Activated T-cell treated with anti-CD3 and anti-CD28 coated beads, Interleukin-2, amount 50 U/mL, for 24 hours (primary cell): ENCODE measurements around the gene CEACAM21.

ENCODE experiments used
- DNase-seq: peaks from one replicate; pipeline ENCODE4 v3.0.0-alpha.2; 2020
- H3K27ac Mint-ChIP-seq: 2 replicates; pipeline ENCODE4 v1.8.0; 2020; ENCODE audit warnings: mild to moderate bottlenecking, mixed read lengths
- H3K27me3 Mint-ChIP-seq: 2 replicates; pipeline ENCODE4 v1.8.0; 2020; ENCODE audit warnings: mixed read lengths
- H3K36me3 Mint-ChIP-seq: 2 replicates; pipeline ENCODE4 v1.8.0; 2020; ENCODE audit warnings: low read depth, mixed read lengths
- H3K4me1 Mint-ChIP-seq: 2 replicates; pipeline ENCODE4 v1.8.0; 2020; ENCODE audit warnings: low read depth, mixed read lengths
- H3K4me3 Mint-ChIP-seq: 2 replicates; pipeline ENCODE4 v1.8.0; 2020; ENCODE audit warnings: mild to moderate bottlenecking, moderate library complexity, mixed read lengths
- H3K9me3 Mint-ChIP-seq: 2 replicates; pipeline ENCODE4 v1.8.0; 2020; ENCODE audit warnings: mixed read lengths

Gene CEACAM21

DNA sequence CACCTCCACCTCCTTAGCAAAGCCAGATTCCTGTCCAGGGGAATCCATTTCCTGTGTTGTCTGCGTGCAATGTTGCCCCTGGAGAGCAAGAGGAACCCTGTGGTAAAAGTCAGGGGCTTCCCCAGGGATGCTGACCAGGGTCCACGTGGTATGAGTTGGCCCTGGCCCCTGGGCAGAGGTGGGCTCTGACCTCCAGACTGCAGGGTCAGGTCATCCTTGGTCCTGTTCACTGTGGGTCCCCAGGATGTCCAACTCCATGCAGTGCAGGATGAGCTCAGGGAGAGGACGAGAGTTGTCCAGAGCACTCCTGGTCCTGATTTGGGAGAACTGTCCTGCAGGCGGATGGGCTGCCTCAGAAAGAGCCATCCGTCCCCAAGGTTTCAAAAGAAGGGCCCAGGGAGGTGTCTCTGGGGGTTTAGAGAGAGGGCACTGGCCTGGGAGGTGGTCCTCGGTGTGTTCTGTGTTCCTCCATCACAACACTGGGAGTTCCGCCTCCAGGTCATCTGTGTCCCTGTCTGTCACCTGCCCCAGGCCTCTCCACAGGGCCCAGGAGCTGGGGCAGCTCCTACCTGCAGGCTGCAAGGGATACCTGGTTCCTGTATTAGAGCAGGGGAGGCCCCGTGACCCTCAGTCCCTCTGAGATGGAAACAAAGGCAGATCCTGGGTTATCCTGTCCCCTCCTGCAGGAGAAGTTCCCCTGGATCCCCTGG, 52.2 kb downstream of the CEACAM21 start:
- no peak overlapping the region for H3K27ac Mint-ChIP-seq

More for the DNA sequence above, 52.2 kb downstream of the CEACAM21 start:
- Mint-ChIP-seq H3K36me3 (no peaks in the 10 kb centered on the region), H3K9me3 (peaks cover 15% of the 10 kb centered on the region), H3K4me3 (no peak overlapping the region), H3K4me1 (no peaks in the 10 kb centered on the region), H3K27me3 (peaks cover 51% of the 10 kb centered on the region)
- no peak for DNase-seq
